A549 treated with AZD2906 at 1 μM for 4 hours (cell line): ENCODE data around the gene MAN1A2. TPM values are rescaled to one million over a fixed set of nuclear protein-coding genes. Genes with fewer than 3 reads are reported as not detected.

Experiments used
- total RNA-seq: library from RNA; stranded (reverse); fragments of 200-300 nt; extraction: Qiagen RNA extraction; gene quantifications from 5 replicates; pipeline ENCODE4 v1.2.3, GENCODE V29; 2022

Gene MAN1A2
- total RNA-seq: 4.9 to 9.8 TPM (median 5.7 TPM) in 5 replicates

GRCh38 chr1:117367046-117368025 lies at the start of gene MAN1A2:
Gene MAN1A2, plus strand, starts transcription at chr1:117367449. Its CDS starts 735 bp downstream, at chr1:117368184.

Other genes starting within 250 kb of the MAN1A2 start
- 0.90 to 1.6 TPM (median 1.1 TPM) in 5 replicates for gene TRIM45, start 245.7 kb upstream of the MAN1A2 start, total RNA-seq
- 0.05 to 0.23 TPM (median 0.08 TPM) in 5 replicates for gene VTCN1, start 156.5 kb upstream of the MAN1A2 start, total RNA-seq
- 0.06 to 0.13 TPM (median 0.09 TPM) in 5 replicates for gene TENT5C, start 238.6 kb downstream of the MAN1A2 start, total RNA-seq